Erythroblast (primary cell): Measurements from ENCODE around the gene DRICH1.

Experiments used
- GATA1 ChIP-seq: IDR thresholded peaks from 2 replicates; pipeline ENCODE4 v1.6.1; 2011; ENCODE audit warnings: low read depth, mild to moderate bottlenecking, control low read depth, low read length, moderate library complexity
- POLR2A ChIP-seq: IDR thresholded peaks from 2 replicates; pipeline ENCODE4 v1.6.1; 2011; ENCODE audit warnings: mild to moderate bottlenecking, low read length

GRCh38 chr22:23581260-23581650 is 50.9 kb downstream of the DRICH1 start:
- TF ChIP-seq POLR2A (no peak), GATA1 (no peak)
